ENCODE measurements around the gene LHB.
"Not testable (repeated sequence)": the region's sequence is repeated elsewhere in the genome, so short reads cannot be mapped to it uniquely, and the experiment has no call there.

The LHB gene

DNA sequence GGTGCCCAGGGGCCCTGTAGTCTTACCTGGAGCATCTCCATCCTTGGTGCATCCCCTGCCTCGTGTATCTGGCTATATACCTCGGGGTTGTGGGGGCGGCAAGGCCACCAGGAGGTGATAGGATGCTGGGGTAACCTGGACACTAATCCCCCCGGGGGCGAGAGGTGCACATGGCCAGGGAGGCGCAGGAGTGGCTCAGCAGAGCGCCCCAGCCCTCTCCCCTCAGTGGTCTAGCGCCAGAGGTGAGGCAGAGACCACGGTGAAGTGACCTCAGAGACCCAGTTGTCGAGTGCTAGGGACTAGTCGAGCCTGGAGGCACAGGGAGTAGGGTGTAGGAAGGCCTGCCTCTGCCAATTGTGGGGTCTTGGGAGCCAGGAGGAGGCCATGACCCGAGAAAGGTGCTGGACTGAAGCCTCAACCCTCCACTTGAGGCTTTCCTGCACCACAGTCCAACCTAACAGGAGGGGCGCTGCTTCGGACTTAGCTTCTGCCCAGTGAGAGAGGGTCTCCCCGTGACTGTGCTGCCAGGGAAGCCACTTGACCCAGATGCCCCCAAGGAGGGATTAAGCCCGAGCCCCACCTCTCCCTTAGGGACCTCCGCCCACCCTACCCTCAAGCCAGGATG is at the start of gene LHB:
LHB (minus strand) TSS at position 51 of the 625 bp plus-strand sequence; CDS start at position 41, 10 bp downstream.
- no peak for DNase-seq (ENCODE audit: low read depth)

GRCh38 chr19:49065905-49066512 is 49.1 kb upstream of the LHB start:
- no peak for DNase-seq (ENCODE audit: low read depth)

DNA sequence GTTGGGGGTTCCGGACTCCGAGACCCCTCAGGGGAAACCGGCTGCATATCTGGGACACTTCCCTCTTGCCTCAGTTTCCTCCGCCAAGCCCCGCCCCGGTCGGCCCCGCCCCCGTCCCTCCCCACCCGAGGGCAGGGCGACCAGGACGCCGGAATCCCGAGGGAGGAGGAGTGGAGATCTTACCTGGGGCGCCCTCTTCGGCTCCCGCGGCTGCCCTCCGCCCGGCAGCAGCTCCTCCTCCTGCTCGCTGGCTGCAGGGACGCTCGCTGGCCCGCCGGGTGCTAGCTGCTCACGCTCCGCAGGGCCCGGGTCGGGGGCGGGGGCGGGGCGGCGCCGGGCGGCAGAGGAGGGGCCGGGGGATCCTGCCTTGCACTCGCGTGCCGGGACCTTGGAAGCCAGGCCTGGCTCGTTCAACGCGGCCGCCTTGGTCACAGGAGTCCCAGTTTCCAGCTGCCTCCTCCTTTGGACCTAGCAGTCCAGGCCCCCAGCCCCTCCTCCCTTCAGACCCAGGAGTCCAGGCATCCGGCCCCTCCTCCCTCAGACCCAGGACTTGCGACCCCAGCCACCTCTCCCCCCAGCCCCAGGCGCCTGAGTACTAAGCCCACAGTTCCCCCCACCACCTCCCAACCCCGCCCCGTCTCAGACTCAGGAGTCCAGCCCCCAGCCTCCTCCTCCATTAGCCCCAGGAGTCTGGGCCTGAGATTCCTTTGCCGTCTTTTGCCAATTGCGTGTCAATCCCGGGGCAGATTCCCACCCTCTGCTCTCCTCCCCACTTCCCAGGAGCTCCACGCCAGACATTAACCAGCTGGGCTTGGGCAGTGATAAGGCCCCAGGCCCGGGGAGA is 48.1 kb upstream of the LHB start, which contains the start of gene NTF4:
NTF4 (minus strand) TSS at position 51 of the 844 bp plus-strand sequence. CDS start 2,821 bp downstream, outside the sequence.
- no peak for DNase-seq (ENCODE audit: low read depth)

DNA sequence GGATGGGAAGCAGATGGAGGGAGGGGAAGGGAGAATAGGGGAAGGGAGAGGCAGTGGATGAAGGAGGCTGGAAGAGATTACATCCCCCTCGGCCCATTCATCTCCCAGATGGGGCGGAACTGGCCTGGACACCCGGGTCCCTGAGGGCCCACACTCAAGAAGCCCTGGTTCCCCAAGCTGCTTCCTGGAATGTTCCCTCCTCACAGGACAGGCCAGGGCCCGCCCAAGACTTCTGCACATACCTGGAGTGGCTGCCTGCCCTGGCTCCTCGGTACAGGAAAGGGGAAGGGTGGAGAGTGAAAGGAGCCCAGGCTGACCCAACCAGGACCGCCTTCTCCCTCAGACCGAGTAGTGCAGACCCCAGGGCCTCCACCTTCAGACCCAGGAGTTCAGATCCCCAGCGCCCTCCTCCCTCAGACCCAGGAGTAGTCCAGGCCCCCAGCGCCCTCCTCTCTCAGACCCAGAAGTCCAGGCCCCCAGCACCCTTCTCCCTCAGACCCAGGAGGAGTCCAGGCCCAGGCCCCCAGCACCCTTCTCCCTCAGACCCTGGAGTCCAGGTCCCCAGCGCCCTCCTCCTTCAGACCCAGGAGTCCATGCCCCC is 47.2 kb upstream of the LHB start:
- DNase-seq (ENCODE audit: low read depth) = no peak

DNA sequence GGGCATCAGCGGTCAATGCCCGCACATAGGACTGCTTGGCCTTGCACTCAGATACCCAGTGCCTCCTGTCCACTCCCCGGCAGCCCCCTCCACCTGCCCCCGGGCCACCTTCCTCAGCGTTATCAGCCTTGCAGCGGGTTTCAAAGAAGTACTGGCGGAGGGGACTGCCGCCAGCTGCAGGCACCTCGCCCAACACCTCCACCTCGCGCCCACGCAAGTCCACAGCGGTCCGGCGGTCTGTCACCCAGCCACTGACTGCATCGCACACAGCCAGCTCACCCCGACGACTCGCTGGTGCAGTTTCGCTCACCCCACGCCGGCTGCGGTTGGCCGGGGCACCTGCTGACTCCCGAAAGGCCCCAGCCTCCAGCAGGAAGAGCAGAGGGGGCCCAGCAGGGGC is 44.6 kb upstream of the LHB start:
- no peak for DNase-seq (ENCODE audit: low read depth)

DNA sequence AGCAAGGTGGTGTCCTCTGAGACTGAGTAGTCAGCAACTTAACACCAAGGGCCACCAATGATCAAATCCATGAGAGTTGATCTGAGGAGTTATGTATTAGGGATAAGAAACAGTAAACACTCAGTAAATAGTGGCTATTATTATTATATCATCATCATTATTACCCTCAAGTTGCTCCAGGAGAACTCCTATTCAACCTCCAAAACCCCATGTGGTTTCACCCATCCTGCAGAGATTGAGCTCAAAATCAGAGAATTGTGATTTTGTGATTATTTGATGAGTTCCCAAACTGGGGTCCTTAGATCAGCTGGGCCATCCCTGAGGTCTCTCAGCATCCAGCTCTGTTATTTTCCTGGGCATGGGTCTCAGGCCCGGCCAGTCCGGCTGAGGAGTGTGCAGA is 44.1 kb upstream of the LHB start:
- DNase-seq (ENCODE audit: low read depth) = no peak

DNA sequence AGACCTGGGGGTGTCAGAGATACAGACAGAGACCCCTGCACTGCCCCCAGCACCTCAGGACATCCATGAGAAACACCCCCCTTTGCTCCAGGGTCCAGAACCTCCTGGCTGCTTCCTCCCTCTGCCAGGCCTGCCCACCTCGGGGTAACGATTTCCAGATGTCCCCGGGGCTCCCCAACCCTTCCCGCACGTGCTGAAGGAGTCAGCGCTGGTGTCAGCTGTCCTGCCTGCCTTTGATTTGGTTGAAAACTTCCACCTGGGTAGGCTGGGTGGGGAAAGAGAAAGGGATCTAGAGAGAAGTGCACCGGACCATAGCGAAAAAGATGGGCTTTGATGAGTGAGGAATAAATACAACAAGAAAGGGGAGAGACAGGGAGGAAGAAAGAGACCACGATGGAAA is 42.2 kb upstream of the LHB start:
- DNase-seq (ENCODE audit: low read depth) = no peak

GRCh38 chr19:49058562-49058961 is 41.7 kb upstream of the LHB start:
- DNase-seq (ENCODE audit: low read depth) = no peak

GRCh38 chr19:49057636-49058234 is 40.8 kb upstream of the LHB start, which contains the start of gene CGB7:
Gene CGB7 (minus strand): TSS chr19:49057749. CDS start chr19:49055375, 2,374 bp downstream.
- peak; percentile 18 for DNase-seq (ENCODE audit: low read depth)

GRCh38 chr19:49056902-49057596 is 40.2 kb upstream of the LHB start:
- DNase-seq (ENCODE audit: low read depth) = not testable (repeated sequence)

DNA sequence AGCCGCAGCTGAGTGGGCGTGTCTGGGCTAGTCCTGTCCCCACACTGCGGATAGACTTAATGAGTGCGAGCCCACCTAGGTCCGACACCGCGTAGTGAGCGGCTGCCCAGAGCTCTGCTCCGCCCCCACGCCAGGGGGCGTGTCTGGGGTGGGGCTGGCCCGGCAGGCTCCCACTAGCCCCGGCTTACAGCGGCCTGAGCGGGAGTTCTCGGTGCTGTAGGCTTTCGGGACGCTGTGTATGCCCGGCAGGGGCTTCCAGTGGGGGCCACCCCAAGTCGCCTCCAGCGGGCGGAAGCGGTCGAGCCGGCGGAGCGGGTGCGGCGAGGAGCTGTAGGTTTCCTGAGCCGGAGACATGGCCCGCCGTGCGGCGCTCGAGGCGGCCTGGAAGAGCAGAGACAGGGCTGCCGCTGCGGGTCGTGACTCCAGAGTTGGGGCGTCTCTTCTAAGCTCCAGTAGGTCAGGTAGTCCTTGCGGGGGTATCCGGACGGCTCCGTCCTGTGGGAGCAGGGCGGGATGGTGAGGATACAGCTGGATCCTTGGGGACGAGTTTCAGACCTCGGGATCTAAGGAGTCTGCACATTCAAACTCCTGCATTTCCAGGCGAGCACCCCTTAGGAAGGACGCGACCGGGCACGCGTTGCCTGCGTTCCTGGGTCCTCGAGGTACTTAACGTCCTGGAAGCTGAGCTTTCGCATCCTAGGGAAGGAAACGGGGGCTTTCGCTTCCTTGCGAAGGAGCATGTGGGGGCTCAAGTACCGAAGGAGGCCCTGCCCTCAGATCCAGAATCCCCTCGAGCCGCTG is 39.4 kb upstream of the LHB start:
- peak; percentile 32 for DNase-seq (ENCODE audit: low read depth)

DNA sequence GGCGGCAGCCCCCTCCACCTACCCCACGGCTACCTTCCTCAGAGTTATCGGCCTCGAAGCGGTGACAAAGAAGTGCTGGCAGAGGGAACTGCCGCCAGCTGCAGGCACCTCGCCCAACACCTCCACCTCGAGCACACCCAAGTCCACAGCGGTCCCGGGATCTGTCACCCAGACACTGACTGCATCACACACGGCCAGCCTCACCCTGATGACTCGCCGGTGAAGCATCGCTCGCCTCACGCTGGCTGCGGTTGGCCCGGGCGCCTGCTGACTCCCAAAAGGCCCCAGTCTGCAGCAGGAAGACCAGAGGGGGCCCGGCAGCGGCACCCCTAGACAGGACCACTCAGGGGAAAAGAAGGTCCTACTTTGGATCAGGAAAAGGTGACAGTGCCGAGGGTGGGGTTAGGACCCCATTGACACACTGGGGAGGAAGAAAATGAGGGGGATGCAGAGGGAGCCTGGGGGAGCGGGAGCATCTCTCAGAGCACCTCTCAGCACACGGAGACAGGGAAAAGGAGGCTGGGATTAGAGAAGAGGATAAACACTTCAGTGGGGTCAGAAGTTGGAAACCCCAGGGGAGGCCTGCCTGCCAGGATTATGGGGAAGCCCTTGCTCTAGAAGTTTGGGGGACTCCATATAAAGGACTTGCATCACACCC is 33.6 kb upstream of the LHB start:
- not testable (repeated sequence) for DNase-seq (ENCODE audit: low read depth)

GRCh38 chr19:49049834-49050233 is 32.9 kb upstream of the LHB start:
- not testable (repeated sequence) for DNase-seq (ENCODE audit: low read depth)

- not testable (repeated sequence) for DNase-seq (ENCODE audit: low read depth)
These were observed 32.1 kb upstream of the LHB start, which contains the start of gene CGB8 for GRCh38 chr19:49049011-49049410. Gene CGB8 (minus strand): TSS chr19:49049111. CDS start chr19:49048739, 372 bp downstream.

DNA sequence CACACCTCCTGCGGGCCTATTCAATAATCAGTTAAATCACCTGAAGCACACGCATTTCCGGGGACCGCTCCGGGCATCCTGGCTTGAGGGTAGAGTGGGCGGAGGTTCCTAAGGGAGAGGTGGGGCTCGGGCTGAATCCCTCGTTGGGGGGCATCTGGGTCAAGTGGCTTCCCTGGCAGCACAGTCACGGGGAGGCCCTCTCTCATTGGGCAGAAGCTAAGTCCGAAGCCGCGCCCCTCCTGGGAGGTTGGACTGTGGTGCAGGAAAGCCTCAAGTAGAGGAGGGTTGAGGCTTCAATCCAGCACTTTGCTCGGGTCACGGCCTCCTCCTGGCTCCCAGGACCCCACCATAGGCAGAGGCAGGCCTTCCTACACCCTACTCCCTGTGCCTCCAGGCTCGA is 26.7 kb upstream of the LHB start, which contains the start of gene CGB5:
CGB5 (plus strand) TSS at position 301 of the 400 bp plus-strand sequence. CDS start 362 bp downstream, outside the sequence.
- not testable (repeated sequence) for DNase-seq (ENCODE audit: low read depth)

GRCh38 chr19:49042666-49043065 is 25.8 kb upstream of the LHB start:
- DNase-seq (ENCODE audit: low read depth) = not testable (repeated sequence)

DNA sequence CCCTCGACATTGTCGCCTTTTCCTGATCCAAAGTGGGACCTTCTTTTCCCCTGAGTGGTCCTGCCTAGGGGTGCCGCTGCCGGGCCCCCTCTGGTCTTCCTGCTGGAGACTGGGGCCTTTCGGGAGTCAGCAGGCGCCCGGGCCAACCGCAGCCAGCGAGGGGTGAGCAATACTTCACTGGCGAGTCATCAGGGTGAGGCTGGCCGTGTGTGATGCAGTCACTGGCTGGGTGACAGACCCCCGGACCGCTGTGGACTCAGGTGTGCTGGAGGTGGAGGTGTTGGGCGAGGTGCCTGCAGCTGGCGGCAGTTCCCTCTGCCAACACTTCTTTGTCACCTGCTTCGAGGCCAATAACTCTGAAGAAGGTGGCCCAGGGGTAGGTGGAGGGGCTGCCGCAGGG is 25.3 kb upstream of the LHB start:
- no peak for DNase-seq (ENCODE audit: low read depth)

- DNase-seq (ENCODE audit: low read depth) = not testable (repeated sequence)
These were observed 22.8 kb upstream of the LHB start for GRCh38 chr19:49039736-49040135.

- not testable (repeated sequence) for DNase-seq (ENCODE audit: low read depth)
These were observed 21.8 kb upstream of the LHB start for GRCh38 chr19:49038557-49039276.

All from activated T-cell treated with anti-CD3 and anti-CD28 coated beads for 1 hour (primary cell).